ENCODE results near the gene NSF. TPM values are rescaled to one million over a fixed set of nuclear protein-coding genes. Genes with fewer than 3 reads are reported as not detected.
"Not testable (repeated sequence)": the region's sequence is repeated elsewhere in the genome, so short reads cannot be mapped to it uniquely, and the experiment has no call there.

NSF gene
- total RNA-seq, 2 donors from 2014 or later = 27.2 to 27.9 TPM

DNA sequence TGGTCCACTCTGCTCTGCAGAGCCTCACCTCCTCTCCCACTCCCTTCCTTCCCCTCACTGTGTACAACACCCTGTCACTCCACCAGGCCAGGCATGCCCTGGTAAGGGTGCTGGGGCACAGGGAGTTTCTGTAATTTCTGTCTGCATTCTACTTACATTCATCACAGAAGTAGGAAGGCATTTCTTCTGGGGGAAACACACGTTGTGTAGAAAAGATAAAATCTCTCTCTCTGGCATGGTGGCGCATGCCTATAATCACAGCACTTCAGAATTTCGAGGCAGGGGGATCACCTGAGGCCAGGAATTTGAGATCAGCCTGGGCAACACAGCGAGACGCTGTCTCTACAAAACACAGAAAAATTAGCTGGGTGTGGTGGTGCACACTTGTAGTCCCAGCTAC lies 201.1 kb downstream of the NSF start:
- Histone ChIP-seq H3K36me3 (no peaks in the 10 kb centered on the region), H3K9me3 (no peaks in the 10 kb centered on the region), H3K4me3 (no peak overlapping the region), H3K27me3 (replicated peaks; ENCODE audit: insufficient read depth) (no peaks in the 10 kb centered on the region), H3K4me1 (ENCODE audit: control insufficient read depth in 1 of 2, low read depth in 2 of 2) (no peaks in the 10 kb centered on the region), H3K27ac (no peak overlapping the region)
- DNase-seq (ENCODE audit: low spot score) (no peak), ATAC-seq (ENCODE audit: insufficient number of reproducible peaks, low FRiP score, low read depth) (no peak)
- TF ChIP-seq, protein P1, sequence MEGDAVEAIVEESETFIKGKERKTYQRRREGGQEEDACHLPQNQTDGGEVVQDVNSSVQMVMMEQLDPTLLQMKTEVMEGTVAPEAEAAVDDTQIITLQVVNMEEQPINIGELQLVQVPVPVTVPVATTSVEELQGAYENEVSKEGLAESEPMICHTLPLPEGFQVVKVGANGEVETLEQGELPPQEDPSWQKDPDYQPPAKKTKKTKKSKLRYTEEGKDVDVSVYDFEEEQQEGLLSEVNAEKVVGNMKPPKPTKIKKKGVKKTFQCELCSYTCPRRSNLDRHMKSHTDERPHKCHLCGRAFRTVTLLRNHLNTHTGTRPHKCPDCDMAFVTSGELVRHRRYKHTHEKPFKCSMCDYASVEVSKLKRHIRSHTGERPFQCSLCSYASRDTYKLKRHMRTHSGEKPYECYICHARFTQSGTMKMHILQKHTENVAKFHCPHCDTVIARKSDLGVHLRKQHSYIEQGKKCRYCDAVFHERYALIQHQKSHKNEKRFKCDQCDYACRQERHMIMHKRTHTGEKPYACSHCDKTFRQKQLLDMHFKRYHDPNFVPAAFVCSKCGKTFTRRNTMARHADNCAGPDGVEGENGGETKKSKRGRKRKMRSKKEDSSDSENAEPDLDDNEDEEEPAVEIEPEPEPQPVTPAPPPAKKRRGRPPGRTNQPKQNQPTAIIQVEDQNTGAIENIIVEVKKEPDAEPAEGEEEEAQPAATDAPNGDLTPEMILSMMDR (IDR thresholded peaks at IDR 0.05) = no peak

- ATAC-seq (ENCODE audit: insufficient number of reproducible peaks, low FRiP score, low read depth) (no peak), DNase-seq (ENCODE audit: low spot score) (no peak)
- Histone ChIP-seq H3K27me3 (replicated peaks; ENCODE audit: insufficient read depth) (no peaks in the 10 kb centered on the region), H3K4me3 (no peak overlapping the region), H3K36me3 (no peaks in the 10 kb centered on the region), H3K27ac (no peak overlapping the region), H3K4me1 (ENCODE audit: control insufficient read depth in 1 of 2, low read depth in 2 of 2) (no peaks in the 10 kb centered on the region), H3K9me3 (no peaks in the 10 kb centered on the region)
- TF ChIP-seq, protein P1 (IDR thresholded peaks at IDR 0.05) = no peak
These were observed 201.6 kb downstream of the NSF start for GRCh38 chr17:46792071-46792470.

GRCh38 chr17:46793023-46793422 lies 202.6 kb downstream of the NSF start:
- not testable (repeated sequence) for H3K4me3 ChIP-seq; H3K27ac ChIP-seq; H3K36me3 ChIP-seq; DNase-seq (ENCODE audit: low spot score); H3K9me3 ChIP-seq; H3K4me1 ChIP-seq (ENCODE audit: control insufficient read depth in 1 of 2, low read depth in 2 of 2); H3K27me3 ChIP-seq (replicated peaks; ENCODE audit: insufficient read depth); ATAC-seq (ENCODE audit: insufficient number of reproducible peaks, low FRiP score, low read depth)

GRCh38 chr17:46793541-46793940 lies 203.1 kb downstream of the NSF start:
- no peaks in the 10 kb centered on the region for H3K27me3 ChIP-seq (replicated peaks; ENCODE audit: insufficient read depth)
- H3K27ac ChIP-seq = no peak overlapping the region

DNA sequence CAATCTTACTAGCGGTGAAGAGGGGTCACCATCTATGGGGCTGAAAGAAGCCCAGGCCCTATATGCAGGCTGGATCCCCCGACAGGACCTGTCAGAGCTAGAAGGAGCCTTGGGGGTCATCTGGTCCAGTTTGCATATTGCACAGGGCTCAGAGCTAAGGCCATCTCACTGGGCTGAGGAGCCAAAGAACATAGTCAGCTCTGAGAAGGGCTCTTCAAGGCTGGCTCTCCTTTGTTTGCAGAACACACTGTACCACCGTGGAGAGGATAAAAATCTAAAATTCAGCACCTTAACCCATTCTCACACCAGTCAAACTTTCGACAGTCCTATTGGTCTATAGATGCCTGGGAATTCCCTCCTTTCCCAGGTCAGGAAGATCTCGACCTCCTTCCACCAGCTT lies 203.8 kb downstream of the NSF start:
- H3K9me3 ChIP-seq = no peaks in the 10 kb centered on the region
- TF ChIP-seq, protein P1 (IDR thresholded peaks at IDR 0.05) = no peak

More at GRCh38 chr17:46793541-46793940, 203.1 kb downstream of the NSF start:
- Histone ChIP-seq H3K4me3 (no peak overlapping the region), H3K4me1 (ENCODE audit: control insufficient read depth in 1 of 2, low read depth in 2 of 2) (no peaks in the 10 kb centered on the region), H3K9me3 (no peaks in the 10 kb centered on the region), H3K36me3 (no peaks in the 10 kb centered on the region)
- no peak for ATAC-seq (ENCODE audit: insufficient number of reproducible peaks, low FRiP score, low read depth)
- TF ChIP-seq, protein P1 (IDR thresholded peaks at IDR 0.05) = no peak
- no peak for DNase-seq (ENCODE audit: low spot score)

GRCh38 chr17:46795379-46795952 lies 205.0 kb downstream of the NSF start:
- DNase-seq (ENCODE audit: low spot score) = no peak
- H3K4me1 ChIP-seq (ENCODE audit: control insufficient read depth in 1 of 2, low read depth in 2 of 2) = no peaks in the 10 kb centered on the region
- TF ChIP-seq, protein P1 (IDR thresholded peaks at IDR 0.05) = no peak
- no peaks in the 10 kb centered on the region for H3K9me3 ChIP-seq
- no peak for ATAC-seq (ENCODE audit: insufficient number of reproducible peaks, low FRiP score, low read depth)
- no peaks in the 10 kb centered on the region for H3K27me3 ChIP-seq (replicated peaks; ENCODE audit: insufficient read depth)
- H3K4me3 ChIP-seq = no peak overlapping the region
- H3K27ac ChIP-seq = no peak overlapping the region
- H3K36me3 ChIP-seq = no peaks in the 10 kb centered on the region

More for the DNA sequence above, 203.8 kb downstream of the NSF start:
- H3K4me1 ChIP-seq (ENCODE audit: control insufficient read depth in 1 of 2, low read depth in 2 of 2) = no peaks in the 10 kb centered on the region
- H3K4me3 ChIP-seq = no peak overlapping the region
- no peaks in the 10 kb centered on the region for H3K27me3 ChIP-seq (replicated peaks; ENCODE audit: insufficient read depth)
- no peak overlapping the region for H3K27ac ChIP-seq
- H3K36me3 ChIP-seq = no peaks in the 10 kb centered on the region
- DNase-seq (ENCODE audit: low spot score) (no peak), ATAC-seq (ENCODE audit: insufficient number of reproducible peaks, low FRiP score, low read depth) (no peak)

Data from thoracic aorta (tissue), 2 donors.